ENCODE measurements around the gene PYCR2. TPM values are rescaled to one million over a fixed set of nuclear protein-coding genes. Genes with fewer than 3 reads are reported as not detected.

The PYCR2 gene
- total RNA-seq, 1 experiment from 2014 or later: 104 TPM

DNA sequence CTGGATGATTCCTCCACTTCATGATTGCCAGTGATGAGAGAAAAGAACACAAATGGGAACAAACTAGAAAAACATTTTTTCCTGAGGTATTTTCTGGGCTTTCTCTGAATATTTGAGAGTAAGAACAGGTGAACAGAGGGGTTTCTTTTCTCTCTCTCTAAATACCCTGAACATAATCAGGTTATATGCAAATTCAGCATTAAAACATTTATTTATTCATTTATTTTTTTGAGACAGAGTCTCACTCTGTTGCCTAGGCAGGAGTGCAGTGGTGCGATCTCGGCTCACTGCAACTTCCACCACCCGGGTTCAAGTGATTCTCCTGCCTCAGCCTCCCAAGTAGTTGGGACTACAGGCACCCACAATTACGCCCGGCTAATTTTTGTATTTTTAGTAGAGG is 22.8 kb upstream of the PYCR2 start:
- Histone ChIP-seq H4K91ac (ENCODE audit: insufficient read length, low read depth, low read length) (no peak overlapping the region), H2AFZ (ENCODE audit: low read length) (no peak overlapping the region), H3K27me3 (ENCODE audit: insufficient read depth, low read length) (no peaks in the 10 kb centered on the region; the same call in 1 of the 2 replicates), H3K79me1 (ENCODE audit: insufficient read depth, low read depth, low read length, poor library complexity, severe bottlenecking) (no peaks in the 10 kb centered on the region), H3K27ac (ENCODE audit: insufficient read length, low read depth, low read length) (no peak overlapping the region), H4K5ac (ENCODE audit: insufficient read length, low read depth, low read length) (no peak overlapping the region), H3K14ac (ENCODE audit: insufficient read depth, low read length) (no peak overlapping the region), H2BK15ac (ENCODE audit: low read depth, low read length) (no peak overlapping the region), H4K20me1 (ENCODE audit: control insufficient read depth, insufficient read depth, insufficient read length) (no peaks in the 10 kb centered on the region), H3K4me1 (ENCODE audit: insufficient read depth, low read length) (peaks cover 28% of the 10 kb centered on the region; the same call in 1 of the 2 replicates), H3K9ac (ENCODE audit: extremely low read depth, insufficient read length, low read length) (no peak overlapping the region), H3K79me2 (ENCODE audit: insufficient read depth, low read length) (no peaks in the 10 kb centered on the region), H3K18ac (ENCODE audit: insufficient read length, low read depth, low read length) (no peak overlapping the region), H2BK20ac (ENCODE audit: low read depth, low read length, poor library complexity, severe bottlenecking) (no peak overlapping the region), H3T11ph (ENCODE audit: low read length) (no peak overlapping the region), H2BK12ac (ENCODE audit: insufficient read length, low read depth, low read length) (no peak overlapping the region), H2BK120ac (ENCODE audit: low read depth, low read length, poor library complexity, severe bottlenecking) (no peak overlapping the region), H3K23me2 (ENCODE audit: insufficient read length, low read depth, low read length, poor library complexity, severe bottlenecking) (no peaks in the 10 kb centered on the region), H3K9me3 (ENCODE audit: control insufficient read depth, low read depth, low read length) (no peaks in the 10 kb centered on the region), H4K8ac (replicated peaks; ENCODE audit: insufficient read length, low read depth, low read length) (no peak overlapping the region), H2AK5ac (ENCODE audit: insufficient read length, low read length) (no peak overlapping the region), H3K4ac (ENCODE audit: low read depth, low read length) (no peak overlapping the region), H2BK5ac (ENCODE audit: insufficient read length, low read length) (no peak overlapping the region), H3K56ac (ENCODE audit: insufficient read length, low read depth, low read length) (no peak overlapping the region), H3K4me2 (ENCODE audit: insufficient read depth, insufficient read length, low read length) (no peak overlapping the region), H3K23ac (ENCODE audit: insufficient read length, low read depth, low read length) (no peak overlapping the region)
- H3K36me3 Mint-ChIP-seq (ENCODE audit: insufficient read depth in 1 of 3, low read depth in 3 of 3): no peaks in the 10 kb centered on the region
- WGBS (ENCODE audit: extremely low coverage, insufficient read length, low lambda C conversion rate): no CpG with 5 or more reads among the region's 5 CpGs
- peaks cover 10% of the 10 kb centered on the region for H3K27me3 Mint-ChIP-seq (ENCODE audit: low read depth)
- no peak for DNase-seq
- H3K4me3 Mint-ChIP-seq: no peak overlapping the region
- no peak overlapping the region; a peak in 1 of 7 replicates for H3K27ac Mint-ChIP-seq
- H3K4me1 Mint-ChIP-seq: peaks cover 62 to 69% of the 10 kb centered on the region in 2 experiments
- TF ChIP-seq, protein P1, sequence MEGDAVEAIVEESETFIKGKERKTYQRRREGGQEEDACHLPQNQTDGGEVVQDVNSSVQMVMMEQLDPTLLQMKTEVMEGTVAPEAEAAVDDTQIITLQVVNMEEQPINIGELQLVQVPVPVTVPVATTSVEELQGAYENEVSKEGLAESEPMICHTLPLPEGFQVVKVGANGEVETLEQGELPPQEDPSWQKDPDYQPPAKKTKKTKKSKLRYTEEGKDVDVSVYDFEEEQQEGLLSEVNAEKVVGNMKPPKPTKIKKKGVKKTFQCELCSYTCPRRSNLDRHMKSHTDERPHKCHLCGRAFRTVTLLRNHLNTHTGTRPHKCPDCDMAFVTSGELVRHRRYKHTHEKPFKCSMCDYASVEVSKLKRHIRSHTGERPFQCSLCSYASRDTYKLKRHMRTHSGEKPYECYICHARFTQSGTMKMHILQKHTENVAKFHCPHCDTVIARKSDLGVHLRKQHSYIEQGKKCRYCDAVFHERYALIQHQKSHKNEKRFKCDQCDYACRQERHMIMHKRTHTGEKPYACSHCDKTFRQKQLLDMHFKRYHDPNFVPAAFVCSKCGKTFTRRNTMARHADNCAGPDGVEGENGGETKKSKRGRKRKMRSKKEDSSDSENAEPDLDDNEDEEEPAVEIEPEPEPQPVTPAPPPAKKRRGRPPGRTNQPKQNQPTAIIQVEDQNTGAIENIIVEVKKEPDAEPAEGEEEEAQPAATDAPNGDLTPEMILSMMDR (conservative IDR thresholded peaks at IDR 0.05): no peak
- no peaks in the 10 kb centered on the region; a peak in 1 of 5 replicates for H3K9me3 Mint-ChIP-seq
